Tibial nerve (tissue), 4 donors: ENCODE results near the gene DLG4. TPM values are rescaled to one million over a fixed set of nuclear protein-coding genes. Genes with fewer than 3 reads are reported as not detected.

Experiments
- DNase-seq, 2 donors: peaks; one replicate each; pipeline ENCODE4 v3.0.0-alpha.2; 2019; ENCODE audit warnings: low spot score in 2 of 2
- H3K27ac ChIP-seq, 4 donors: fragments of 200-600 bp; sonication (generic) in 3 of 4; one replicate each; pipeline ENCODE4 v1.5.1; 2017 to 2019; ENCODE audit warnings: mild to moderate bottlenecking in 1 of 4
- H3K27me3 ChIP-seq, 2 donors: fragments of 200-600 bp; sonication (generic) in 1 of 2; one replicate each; pipeline versions ENCODE4 v1.5.1 to v1.6.0; 2017 to 2019
- H3K36me3 ChIP-seq, 3 donors: fragments of 200-600 bp; sonication (generic); one replicate each; pipeline ENCODE4 v1.5.1; 2018 to 2019
- H3K4me1 ChIP-seq, 4 donors: fragments of 200-600 bp; sonication (generic) in 3 of 4; one replicate each; pipeline ENCODE4 v1.5.1; 2017 to 2019
- H3K4me3 ChIP-seq, 4 donors: fragments of 200-600 bp; sonication (generic) in 3 of 4; one replicate each; pipeline ENCODE4 v1.5.1; 2017 to 2019; ENCODE audit warnings: mild to moderate bottlenecking in 1 of 4, moderate library complexity in 1 of 4
- H3K9me3 ChIP-seq, 4 donors: fragments of 200-600 bp; sonication (generic) in 3 of 4; one replicate each; pipeline ENCODE4 v1.5.1; 2017 to 2019
- CTCF ChIP-seq, 5 experiments: fragments of 200-600 bp in 3 of 5; fragments of 450-650 bp in 2 of 5; sonication (generic) in 3 of 5; IDR thresholded peaks; one replicate each; pipeline ENCODE4 v1.5.1; 2016 to 2019; ENCODE audit warnings: antibody characterized with exemption in 5 of 5, mild to moderate bottlenecking in 3 of 5, moderate library complexity in 2 of 5
- EP300 ChIP-seq, 2 donors: sonication (generic); formaldehyde crosslinking; IDR thresholded peaks; one replicate each; pipeline ENCODE4 v1.6.1; 2017; ENCODE audit warnings: antibody characterized with exemption in 2 of 2, mild to moderate bottlenecking in 1 of 2
- POLR2A ChIP-seq, 2 donors: fragments of 450-650 bp; IDR thresholded peaks; one replicate each; pipeline ENCODE4 v1.6.1; 2017; ENCODE audit warnings: antibody characterized with exemption in 2 of 2, mild to moderate bottlenecking in 2 of 2, moderate library complexity in 2 of 2
- WGBS, 2 donors: methylation state at CpG; one replicate each; pipeline ENCODE4 v1.1.5; 2018; 5-methylcytosine and 5-hydroxymethylcytosine counted together
- total RNA-seq, 4 donors: library from RNA; depleted of rRNA; stranded (reverse); fragments of >200 nt; gene quantifications; one replicate each; pipeline ENCODE4 v1.1.0, GENCODE V29; 2016

DLG4 gene
- total RNA-seq, 4 donors from 2014 or later = 7.3 to 22.8 (median 16.1) TPM

- H3K4me1 ChIP-seq = peaks cover 0 to 38% (median 13%) of the 10 kb centered on the region in 4 donors
- peak within 1 kb of the TSS in 1 of 4 donors; percentile 76 for H3K27ac ChIP-seq
- peaks cover 0 to 27% (median 0%) of the 10 kb centered on the region in 3 donors for H3K36me3 ChIP-seq
- H3K4me3 ChIP-seq = peak within 1 kb of the TSS; percentile 18 to 49 (median 44)
- no peaks in the 10 kb centered on the region for H3K9me3 ChIP-seq
- TF ChIP-seq CTCF (IDR thresholded peaks at IDR 0.05) = no peak
- no peak for TF ChIP-seq EP300 (IDR thresholded peaks at IDR 0.05)
- H3K27me3 ChIP-seq = peaks cover 0 to 49% of the 10 kb centered on the region in 2 donors
- 5 to 8% methylated on average over 48 to 51 of the region's 64 CpGs for WGBS, 2 donors
- no peak for DNase-seq
These were observed 42.7 kb upstream of the DLG4 start, which contains the start of gene CLDN7 for GRCh38 chr17:7262192-7262934. Gene CLDN7, minus strand, starts transcription at chr17:7262478. Its CDS starts 435 bp downstream, at chr17:7262043.

- H3K36me3 ChIP-seq = peaks cover 0 to 35% (median 0%) of the 10 kb centered on the region in 3 donors
- peak overlapping the region; percentile 18 to 49 (median 44) for H3K4me3 ChIP-seq
- H3K27ac ChIP-seq = peak overlapping the region in 1 of 4 donors; percentile 58
- H3K4me1 ChIP-seq = peaks cover 0 to 38% (median 13%) of the 10 kb centered on the region in 4 donors
- DNase-seq = no peak
- WGBS, 2 donors = 5 to 23% methylated on average over 6 to 34 of the region's 71 CpGs
- no peaks in the 10 kb centered on the region for H3K9me3 ChIP-seq
- peaks cover 0 to 47% of the 10 kb centered on the region in 2 donors for H3K27me3 ChIP-seq
- TF ChIP-seq POLR2A (IDR thresholded peaks at IDR 0.05) = no peak
- no peak for TF ChIP-seq CTCF (IDR thresholded peaks at IDR 0.05)
- no peak for TF ChIP-seq EP300 (IDR thresholded peaks at IDR 0.05)
These were observed 41.9 kb upstream of the DLG4 start for GRCh38 chr17:7261379-7262191.

GRCh38 chr17:7260651-7261378 lies 41.2 kb upstream of the DLG4 start:
- peaks cover 0 to 43% (median 0%) of the 10 kb centered on the region in 3 donors for H3K36me3 ChIP-seq
- WGBS, 2 donors = 8 to 10% methylated on average over 33 to 35 of the region's 54 CpGs
- TF ChIP-seq POLR2A (IDR thresholded peaks at IDR 0.05) (no peak), CTCF (IDR thresholded peaks at IDR 0.05) (no peak), EP300 (IDR thresholded peaks at IDR 0.05) (no peak)
- H3K4me1 ChIP-seq = peaks cover 0 to 38% (median 13%) of the 10 kb centered on the region in 4 donors
- H3K9me3 ChIP-seq = no peaks in the 10 kb centered on the region
- DNase-seq = no peak
- H3K27ac ChIP-seq = peak overlapping the region in 1 of 4 donors; percentile 58
- H3K27me3 ChIP-seq = peaks cover 0 to 47% of the 10 kb centered on the region in 2 donors
- H3K4me3 ChIP-seq = peak overlapping the region; percentile 18 to 49 (median 44)

- H3K27me3 ChIP-seq = peaks cover 0 to 47% of the 10 kb centered on the region in 2 donors
- DNase-seq = no peak
- H3K9me3 ChIP-seq = no peaks in the 10 kb centered on the region
- WGBS, 2 donors = 77 to 81% methylated on average over 4 of the region's 4 CpGs
- H3K36me3 ChIP-seq = peaks cover 0 to 49% (median 0%) of the 10 kb centered on the region in 3 donors
- TF ChIP-seq EP300 (IDR thresholded peaks at IDR 0.05) = no peak
- no peak for TF ChIP-seq POLR2A (IDR thresholded peaks at IDR 0.05)
- no peak for TF ChIP-seq CTCF (IDR thresholded peaks at IDR 0.05)
- H3K27ac ChIP-seq = peak overlapping the region in 1 of 4 donors; percentile 58
- H3K4me1 ChIP-seq = peaks cover 0 to 38% (median 13%) of the 10 kb centered on the region in 4 donors
- peak overlapping the region in 1 of 4 donors; percentile 41 for H3K4me3 ChIP-seq
These were observed 40.5 kb upstream of the DLG4 start for GRCh38 chr17:7260151-7260550.
